DND-41 (cell line): ENCODE results near the gene KRTAP5-4.

Experiments used
- CTCF ChIP-seq: IDR thresholded peaks from 2 replicates; pipeline ENCODE4 v1.5.1; 2012; ENCODE audit warnings: borderline replicate concordance, low read length, moderate library complexity, mild to moderate bottlenecking; ENCODE audit not compliant: poor library complexity, severe bottlenecking; ENCODE audit errors: extremely low read depth
- EZH2 ChIP-seq: IDR thresholded peaks from 3 replicates; pipeline ENCODE4 v1.6.1; 2012; ENCODE audit warnings: borderline replicate concordance, low read depth, mild to moderate bottlenecking, moderate library complexity, low read length, inconsistent platforms; ENCODE audit not compliant: severe bottlenecking

- TF ChIP-seq CTCF (no peak), EZH2 (no peak)
Measured at GRCh38 chr11:1572197-1573076, 49.5 kb downstream of the KRTAP5-4 start, which contains the start of gene DUSP8.
